Kidney capillary endothelial cell (primary cell): ENCODE results near the gene ATP6V0B.

Source experiments
- DNase-seq: peaks from one replicate; pipeline ENCODE4 v3.0.0-alpha.2; 2018; ENCODE audit warnings: low spot score

Gene ATP6V0B

GRCh38 chr1:43969746-43970466 lies 4.9 kb upstream of the ATP6V0B start, which contains the start of gene DPH2:
TSS of gene DPH2 (plus strand) at chr1:43970010. CDS start at chr1:43970176, 166 bp downstream.
- peak; percentile 97 for DNase-seq

DNA sequence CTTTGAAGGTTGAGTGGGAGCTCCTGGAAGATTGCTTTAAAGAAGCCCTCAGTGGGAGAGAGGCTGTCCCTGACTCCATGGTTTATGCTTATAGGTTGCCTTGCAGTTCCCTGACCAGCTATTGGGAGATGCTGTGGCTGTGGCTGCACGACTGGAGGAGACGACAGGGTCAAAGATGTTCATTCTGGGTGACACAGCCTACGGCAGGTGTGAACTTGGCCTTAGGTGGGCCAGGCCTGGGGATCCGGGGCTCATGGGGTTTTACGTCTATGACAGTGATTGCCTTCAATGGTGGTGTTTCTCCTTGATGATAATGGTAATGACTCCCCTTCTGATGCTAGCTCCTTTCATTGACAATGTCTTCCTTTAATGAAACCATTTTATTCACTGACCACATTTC lies 4.3 kb upstream of the ATP6V0B start:
- DNase-seq, result no peak

- DNase-seq, result no peak
These were observed 3.8 kb upstream of the ATP6V0B start for GRCh38 chr1:43970911-43971310.

DNA sequence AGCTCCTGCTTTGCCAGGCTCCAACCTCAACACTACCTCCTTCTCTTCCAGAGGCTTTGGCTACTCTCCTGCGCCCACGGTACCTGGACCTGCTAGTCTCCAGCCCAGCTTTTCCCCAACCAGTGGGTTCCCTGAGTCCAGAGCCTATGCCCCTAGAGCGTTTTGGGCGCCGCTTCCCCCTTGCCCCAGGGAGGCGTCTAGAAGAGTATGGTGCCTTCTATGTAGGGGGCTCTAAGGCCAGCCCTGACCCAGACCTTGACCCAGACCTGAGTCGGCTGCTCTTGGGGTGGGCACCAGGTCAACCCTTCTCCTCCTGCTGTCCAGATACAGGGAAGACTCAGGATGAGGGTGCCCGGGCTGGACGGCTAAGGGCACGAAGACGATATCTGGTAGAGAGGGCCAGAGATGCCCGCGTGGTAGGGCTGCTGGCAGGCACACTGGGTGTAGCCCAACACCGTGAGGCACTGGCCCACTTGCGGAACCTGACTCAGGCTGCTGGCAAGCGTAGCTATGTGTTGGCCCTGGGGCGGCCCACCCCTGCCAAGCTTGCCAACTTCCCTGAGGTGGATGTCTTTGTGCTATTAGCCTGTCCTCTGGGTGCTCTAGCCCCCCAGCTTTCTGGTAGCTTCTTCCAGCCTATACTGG lies 3.3 kb upstream of the ATP6V0B start:
- no peak for DNase-seq

GRCh38 chr1:43973981-43974442 lies 748 bp upstream of the ATP6V0B start:
- DNase-seq, result no peak

DNA sequence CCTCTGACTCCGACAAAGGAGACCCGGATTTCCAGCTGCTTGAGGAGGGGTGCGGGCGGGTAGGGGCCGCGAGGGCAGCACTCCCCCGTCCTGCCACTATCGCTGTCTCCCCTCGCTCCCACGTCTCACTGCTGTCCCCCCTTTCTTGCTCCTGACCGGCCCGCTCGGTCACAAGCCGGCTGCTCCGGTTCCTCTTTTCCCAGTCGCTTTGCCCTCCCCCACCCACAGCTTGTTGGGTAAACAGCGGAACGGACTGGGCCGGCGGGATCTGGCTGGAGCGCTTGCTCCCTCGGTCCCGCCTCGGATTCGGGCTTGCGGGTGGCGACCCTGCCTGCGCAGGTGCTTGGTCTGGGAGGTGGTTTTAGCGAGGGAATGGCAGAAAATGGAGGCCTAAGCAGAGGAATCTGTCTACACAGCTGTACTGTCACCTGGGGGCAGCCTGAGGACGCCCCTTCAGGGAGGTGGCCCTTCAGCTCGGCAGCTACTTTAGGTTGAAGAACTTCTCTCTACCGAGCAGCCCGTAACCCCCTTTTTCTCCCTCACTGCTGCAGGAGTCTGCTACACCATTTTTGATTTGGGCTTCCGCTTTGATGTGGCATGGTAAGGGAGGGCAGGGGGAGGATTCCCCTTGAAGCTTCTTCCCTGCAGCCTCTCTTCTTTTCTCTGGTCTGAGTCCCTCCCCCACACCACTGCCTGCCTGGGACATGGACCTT lies 645 bp downstream of the ATP6V0B start:
- no peak for DNase-seq

DNA sequence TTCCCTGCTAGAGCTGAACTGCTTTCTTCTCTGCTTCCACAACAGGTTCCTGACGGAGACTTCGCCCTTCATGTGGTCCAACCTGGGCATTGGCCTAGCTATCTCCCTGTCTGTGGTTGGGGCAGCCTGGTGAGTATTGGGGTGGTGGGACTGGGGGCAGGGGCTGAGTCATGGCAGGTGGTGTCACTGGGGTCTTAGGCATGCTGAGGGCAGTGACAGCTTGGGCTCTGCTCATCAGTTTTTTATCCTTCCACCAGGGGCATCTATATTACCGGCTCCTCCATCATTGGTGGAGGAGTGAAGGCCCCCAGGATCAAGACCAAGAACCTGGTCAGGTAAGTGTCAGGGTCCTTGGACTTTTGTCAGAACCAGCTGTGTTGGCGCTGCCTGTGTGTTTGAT lies 1.3 kb downstream of the ATP6V0B start:
- DNase-seq, result no peak

DNA sequence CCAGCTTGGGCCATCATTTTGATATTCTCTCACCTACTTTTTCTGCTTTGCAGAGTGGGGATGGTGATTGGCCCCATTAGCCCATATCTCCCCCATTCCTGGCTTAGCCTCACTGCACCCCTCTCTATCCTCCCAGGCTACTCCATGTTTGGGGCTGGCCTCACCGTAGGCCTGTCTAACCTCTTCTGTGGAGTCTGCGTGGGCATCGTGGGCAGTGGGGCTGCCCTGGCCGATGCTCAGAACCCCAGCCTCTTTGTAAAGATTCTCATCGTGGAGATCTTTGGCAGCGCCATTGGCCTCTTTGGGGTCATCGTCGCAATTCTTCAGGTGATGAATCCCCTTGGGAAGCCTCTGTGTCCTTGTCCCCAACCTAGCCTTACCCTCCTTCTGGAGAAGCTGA lies 2.1 kb downstream of the ATP6V0B start:
- DNase-seq, result no peak

DNA sequence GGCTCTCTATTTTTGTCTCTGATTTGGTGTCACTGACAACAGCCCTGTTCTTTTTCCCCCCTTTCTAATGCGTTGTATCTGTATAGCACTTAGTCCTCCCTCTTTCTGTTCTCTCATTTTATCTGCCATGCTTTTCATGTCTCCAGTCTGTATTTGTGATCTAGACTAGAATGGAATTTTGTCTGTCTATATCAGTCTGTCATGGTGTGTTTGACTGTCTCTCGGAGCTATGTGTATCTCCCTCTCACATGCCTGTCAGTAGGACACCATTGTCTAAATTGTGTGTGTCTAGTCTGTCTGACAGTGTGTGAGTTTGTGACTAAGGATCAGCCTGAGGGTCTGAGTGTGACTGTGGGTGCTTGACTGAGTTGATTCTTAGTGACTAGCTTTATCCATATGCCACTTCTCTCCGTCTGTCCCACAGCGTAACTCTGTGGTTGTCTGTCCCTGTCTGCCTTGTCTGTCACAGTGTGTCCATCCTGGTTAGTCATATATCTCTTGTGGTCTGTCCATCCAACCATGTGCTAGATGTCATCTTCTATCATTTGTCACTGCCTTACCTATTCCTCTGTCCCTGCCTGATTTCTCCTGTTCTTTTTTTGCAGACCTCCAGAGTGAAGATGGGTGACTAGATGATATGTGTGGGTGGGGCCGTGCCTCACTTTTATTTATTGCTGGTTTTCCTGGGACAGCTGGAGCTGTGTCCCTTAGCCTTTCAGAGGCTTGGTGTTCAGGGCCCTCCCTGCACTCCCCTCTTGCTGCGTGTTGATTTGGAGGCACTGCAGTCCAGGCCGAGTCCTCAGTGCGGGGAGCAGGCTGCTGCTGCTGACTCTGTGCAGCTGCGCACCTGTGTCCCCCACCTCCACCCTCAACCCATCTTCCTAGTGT lies 2.9 kb downstream of the ATP6V0B start:
- no peak for DNase-seq

DNA sequence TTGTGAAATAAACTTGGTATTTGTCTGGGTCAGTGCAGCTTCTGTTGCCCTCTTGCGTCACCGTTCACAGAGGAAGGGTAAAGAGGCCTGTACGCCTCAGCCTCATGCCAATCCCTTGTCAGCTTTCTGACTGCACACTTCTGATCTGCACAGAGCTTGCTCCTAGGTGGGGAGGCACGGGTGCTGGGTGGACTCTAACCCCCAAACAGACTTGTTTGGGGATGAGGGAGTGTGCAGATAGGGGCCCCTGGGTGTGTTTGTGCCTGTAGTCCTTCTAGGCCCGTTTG lies 3.4 kb downstream of the ATP6V0B start:
- DNase-seq, result no peak

DNA sequence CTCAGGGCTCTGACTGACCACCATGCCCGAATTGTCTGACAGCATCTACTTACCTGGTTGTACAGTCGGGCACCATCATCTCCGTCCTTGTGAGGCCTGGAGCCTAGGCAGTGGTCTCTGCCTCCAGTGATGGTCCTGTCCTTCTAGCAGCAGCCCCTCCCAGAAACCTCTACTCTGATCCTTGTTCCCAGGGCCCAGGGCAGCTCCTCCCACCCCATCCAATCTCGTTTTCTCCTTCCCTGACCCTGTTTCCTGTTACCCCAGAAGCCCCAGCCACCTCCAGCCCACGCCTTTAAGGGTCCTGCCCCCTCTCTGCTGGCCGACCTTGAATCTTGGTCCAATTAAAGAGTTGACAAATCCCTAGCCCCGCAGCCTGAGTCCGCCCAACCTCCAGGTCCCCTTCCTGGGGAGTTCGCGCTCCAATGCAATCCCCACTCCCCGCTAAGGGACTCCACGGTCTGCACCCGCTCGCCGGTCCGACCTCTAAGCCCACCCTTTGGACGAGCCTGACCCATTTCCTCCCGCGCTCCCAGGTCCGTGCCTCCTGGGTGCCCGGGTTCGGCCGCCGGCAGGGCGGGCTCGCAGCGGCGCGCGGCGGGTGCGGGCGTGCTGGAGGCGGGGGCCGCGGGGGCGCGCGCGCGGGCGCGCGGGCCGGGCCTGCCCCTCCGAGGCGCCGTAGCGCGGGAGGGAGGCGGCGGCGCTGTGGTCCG lies 3.9 kb downstream of the ATP6V0B start, which contains the start of gene B4GALT2:
B4GALT2 (plus strand) TSS at position 660 of the 710 bp plus-strand sequence. CDS start 1,951 bp downstream, outside the sequence.
- no peak for DNase-seq

DNA sequence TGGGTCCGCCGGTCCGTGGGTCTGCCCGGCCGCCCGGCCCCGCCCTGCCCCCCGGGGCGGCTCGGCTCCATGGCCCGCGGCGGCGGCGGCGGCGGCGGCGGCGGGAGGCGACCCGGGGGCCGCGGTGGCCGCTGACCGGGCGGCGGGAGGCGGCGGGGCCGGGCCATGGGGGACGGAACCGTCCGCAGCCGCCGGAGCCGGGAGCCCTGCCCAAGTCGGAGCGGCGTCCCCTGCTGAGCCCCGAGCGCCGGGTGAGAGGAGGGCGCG lies 4.4 kb downstream of the ATP6V0B start:
- DNase-seq, result no peak

DNA sequence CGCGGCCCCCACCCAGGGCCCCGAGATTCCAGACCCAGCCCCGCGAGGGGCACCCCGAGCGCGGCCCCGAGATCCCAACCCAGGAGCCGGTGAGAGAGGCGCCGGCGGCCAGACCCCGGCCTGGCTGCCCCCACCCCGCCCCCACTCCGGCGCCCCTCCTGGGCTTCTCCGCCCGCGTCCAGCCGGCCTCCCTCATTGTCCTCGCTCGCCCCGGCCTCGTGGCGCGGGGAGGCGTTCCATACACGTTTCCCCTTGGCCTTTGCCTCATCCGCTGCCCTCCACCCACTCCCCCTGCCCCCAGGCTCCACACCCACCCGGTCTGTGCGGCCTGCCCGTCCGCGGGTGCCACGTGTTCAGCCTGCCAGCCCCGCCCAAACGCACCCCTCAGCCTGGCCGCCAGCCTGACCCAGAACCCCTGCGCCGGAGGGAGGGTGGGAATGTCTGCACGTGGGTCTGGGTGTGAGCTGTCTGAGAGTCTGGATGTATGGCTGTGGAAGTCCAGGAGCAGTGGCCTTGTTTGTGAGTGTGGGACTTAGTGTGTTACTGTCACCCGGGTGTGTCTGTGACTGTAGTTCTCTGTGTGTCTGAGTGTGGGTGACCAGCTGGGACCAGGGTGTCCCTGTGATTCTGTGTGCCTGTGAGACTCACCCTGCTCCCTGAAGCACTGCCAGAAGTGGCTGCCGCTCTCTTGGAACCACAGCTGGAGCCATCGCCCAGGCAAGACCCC lies 4.9 kb downstream of the ATP6V0B start:
- DNase-seq, result no peak

DNA sequence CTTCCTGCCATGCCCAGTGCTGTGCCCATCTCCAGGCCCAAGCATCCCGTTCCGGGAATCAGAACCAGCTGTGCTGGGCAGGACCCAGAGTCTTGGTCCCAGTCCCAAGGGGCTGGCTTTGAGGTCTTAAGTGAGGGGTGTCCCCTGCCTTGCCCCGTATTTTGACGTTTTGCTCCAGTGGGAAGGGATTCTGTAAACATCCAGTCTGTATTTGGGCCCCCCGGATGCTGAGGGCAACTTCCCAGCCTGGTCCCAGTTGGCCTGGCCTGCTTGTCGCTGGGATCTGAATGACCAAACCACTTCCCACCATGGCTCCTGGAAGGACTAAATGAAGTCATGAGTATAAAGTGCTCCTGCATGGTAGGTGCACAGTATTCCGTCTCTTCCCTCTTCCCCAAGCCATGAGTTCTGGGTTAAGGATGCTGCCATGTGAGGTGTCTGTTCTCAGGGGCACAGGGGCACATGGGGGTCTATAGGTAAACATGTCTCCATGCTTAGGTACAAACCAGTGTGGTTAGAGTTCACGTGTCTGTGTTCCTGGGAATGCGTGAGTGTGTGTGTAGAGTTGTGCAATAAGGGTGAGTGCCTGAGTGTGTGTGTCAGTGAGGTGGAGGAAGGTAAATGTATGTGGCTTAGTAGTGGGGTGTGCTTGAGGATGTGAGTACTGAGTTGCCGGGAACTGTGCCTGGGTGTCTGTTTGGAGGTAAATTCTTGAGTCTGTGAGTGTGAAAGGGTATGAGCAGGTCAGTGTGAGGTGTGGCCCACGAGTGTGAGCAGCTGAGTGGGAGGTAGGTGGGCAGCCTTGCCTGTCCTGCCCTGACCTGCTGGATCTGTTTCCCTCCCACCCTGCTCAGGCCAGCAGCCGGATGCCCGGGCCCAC lies 5.7 kb downstream of the ATP6V0B start:
- no peak for DNase-seq

GRCh38 chr1:43981135-43981491 lies 6.4 kb downstream of the ATP6V0B start:
- DNase-seq, result no peak

DNA sequence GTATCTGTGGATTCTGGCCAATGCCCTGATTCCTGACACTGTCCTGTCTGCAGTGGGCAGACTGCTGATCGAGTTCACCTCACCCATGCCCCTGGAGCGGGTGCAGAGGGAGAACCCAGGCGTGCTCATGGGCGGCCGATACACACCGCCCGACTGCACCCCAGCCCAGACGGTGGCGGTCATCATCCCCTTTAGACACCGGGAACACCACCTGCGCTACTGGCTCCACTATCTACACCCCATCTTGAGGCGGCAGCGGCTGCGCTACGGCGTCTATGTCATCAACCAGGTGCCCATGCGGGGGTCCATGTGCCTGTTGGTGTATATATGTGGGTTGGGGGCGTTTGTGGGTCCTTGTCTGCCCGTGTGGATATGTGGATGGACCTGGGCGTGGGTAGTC lies 6.9 kb downstream of the ATP6V0B start:
- no peak for DNase-seq

GRCh38 chr1:43982241-43982640 lies 7.5 kb downstream of the ATP6V0B start:
- no peak for DNase-seq

GRCh38 chr1:43982808-43983207 lies 8.0 kb downstream of the ATP6V0B start:
- no peak for DNase-seq

GRCh38 chr1:43983253-43983899 lies 8.6 kb downstream of the ATP6V0B start:
- no peak for DNase-seq

- no peak for DNase-seq
These were observed 10.1 kb downstream of the ATP6V0B start for GRCh38 chr1:43984855-43985254.
